Body of pancreas (tissue), 4 donors: ENCODE data around the gene NPC2. TPM values are rescaled to one million over a fixed set of nuclear protein-coding genes. Genes with fewer than 3 reads are reported as not detected.

ENCODE experiments used
- ATAC-seq: fragments of 150-250 bp; one replicate; pipeline ENCODE4 v1.9.1; 2016
- DNase-seq, 4 donors: peaks; one replicate each; pipeline ENCODE4 v3.0.0-alpha.2; 2019
- H3K27ac ChIP-seq, 4 donors: fragments of 200-600 bp; sonication (generic); 1 replicate in 3 of 4; 2 replicates in 1 of 4; pipeline versions ENCODE4 v1.5.1 to v1.6.1; 2016 to 2019; ENCODE audit warnings: mild to moderate bottlenecking in 1 of 4, mixed read lengths in 1 of 4, moderate library complexity in 1 of 4
- H3K27me3 ChIP-seq, 2 donors: fragments of 200-600 bp; sonication (generic); one replicate each; pipeline ENCODE4 v1.6.0; 2016; ENCODE audit warnings: mild to moderate bottlenecking in 1 of 2
- H3K36me3 ChIP-seq, 2 donors: fragments of 200-600 bp; sonication (generic); replicated peaks in 1 of 2; 2 replicates each; pipeline ENCODE4 v1.5.1; 2016; ENCODE audit warnings: low read depth in 2 of 2; ENCODE audit not compliant: insufficient read depth in 1 of 2
- H3K4me1 ChIP-seq: fragments of 200-600 bp; sonication (generic); one replicate; pipeline ENCODE4 v1.6.0; 2016
- H3K4me3 ChIP-seq, 2 donors: fragments of 200-600 bp; sonication (generic); 1 replicate in 1 of 2; 2 replicates in 1 of 2; pipeline ENCODE4 v1.5.1; 2016 to 2019
- H3K9me3 ChIP-seq, 3 donors: fragments of 200-600 bp; sonication (generic); 1 replicate in 2 of 3; 2 replicates in 1 of 3; pipeline ENCODE4 v1.5.1; 2016
- POLR2A ChIP-seq, 3 donors: fragments of 450-650 bp; IDR thresholded peaks; one replicate each; pipeline ENCODE4 v1.6.1; 2016; ENCODE audit warnings: antibody characterized with exemption in 3 of 3, mild to moderate bottlenecking in 2 of 3
- WGBS, 2 donors: methylation state at CpG; one replicate each; pipeline ENCODE4 v1.1.5; 2017; 5-methylcytosine and 5-hydroxymethylcytosine counted together
- intact Hi-C: fragments of 100-400 bp; cut with DNase I; formaldehyde crosslinking; loops from one replicate; pipeline ENCODE4 v1.15.1; 2023
- total RNA-seq, 2 donors: library from RNA; depleted of rRNA; stranded (reverse); fragments of >200 nt; gene quantifications; one replicate each; pipeline ENCODE4 v1.1.0, GENCODE V29; 2016
- TF ChIP-seq, protein P1 (sequence below), 7 experiments: fragments of 450-650 bp in 4 of 7; fragments of 200-600 bp in 3 of 7; sonication (generic) in 3 of 7; IDR thresholded peaks; one replicate each; pipeline ENCODE4 v1.5.1; 2016 to 2019; ENCODE audit warnings: antibody characterized with exemption in 7 of 7

NPC2 gene
- total RNA-seq, 2 donors from 2014 or later = 97.5 to 130 TPM

DNA sequence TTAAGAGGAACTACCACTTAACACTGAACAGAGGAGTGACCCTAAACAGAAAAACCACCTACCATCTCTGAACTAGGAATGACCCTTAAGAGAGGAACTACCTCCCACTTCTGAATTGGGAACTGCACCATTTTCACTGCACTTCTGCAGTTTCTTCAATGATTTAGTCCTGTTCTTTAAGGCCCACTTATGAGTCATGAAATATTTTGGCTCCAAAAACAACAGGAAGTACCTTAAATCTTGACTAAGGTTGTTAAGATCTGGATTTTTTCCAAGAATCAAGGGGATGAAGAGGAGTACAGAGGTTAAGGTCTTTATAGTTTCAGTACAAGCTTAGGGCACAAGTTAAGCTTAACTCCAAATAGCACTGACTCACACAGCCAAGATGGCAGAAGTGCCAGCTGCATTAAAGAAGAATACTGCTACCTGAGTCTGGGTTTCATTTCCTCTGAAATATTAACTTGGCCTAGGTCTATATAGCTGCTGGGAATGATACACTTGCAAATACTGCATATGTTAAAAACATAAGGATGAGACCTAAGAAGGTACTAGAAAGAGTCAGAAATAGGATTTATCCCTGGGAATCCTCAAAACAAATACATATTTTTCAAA, 4.2 kb downstream of the NPC2 start:
- intact Hi-C loops = loop anchor here (10.0 kb wide), 1 partner anchor 134 kb away; no protein-coding TSS in a partner anchor
- no peaks in the 10 kb centered on the region for H3K27me3 ChIP-seq
- H3K27ac ChIP-seq = no peak overlapping the region
- peaks cover 22% of the 10 kb centered on the region for H3K4me1 ChIP-seq
- no peaks in the 10 kb centered on the region for H3K9me3 ChIP-seq
- TF ChIP-seq, protein P1, sequence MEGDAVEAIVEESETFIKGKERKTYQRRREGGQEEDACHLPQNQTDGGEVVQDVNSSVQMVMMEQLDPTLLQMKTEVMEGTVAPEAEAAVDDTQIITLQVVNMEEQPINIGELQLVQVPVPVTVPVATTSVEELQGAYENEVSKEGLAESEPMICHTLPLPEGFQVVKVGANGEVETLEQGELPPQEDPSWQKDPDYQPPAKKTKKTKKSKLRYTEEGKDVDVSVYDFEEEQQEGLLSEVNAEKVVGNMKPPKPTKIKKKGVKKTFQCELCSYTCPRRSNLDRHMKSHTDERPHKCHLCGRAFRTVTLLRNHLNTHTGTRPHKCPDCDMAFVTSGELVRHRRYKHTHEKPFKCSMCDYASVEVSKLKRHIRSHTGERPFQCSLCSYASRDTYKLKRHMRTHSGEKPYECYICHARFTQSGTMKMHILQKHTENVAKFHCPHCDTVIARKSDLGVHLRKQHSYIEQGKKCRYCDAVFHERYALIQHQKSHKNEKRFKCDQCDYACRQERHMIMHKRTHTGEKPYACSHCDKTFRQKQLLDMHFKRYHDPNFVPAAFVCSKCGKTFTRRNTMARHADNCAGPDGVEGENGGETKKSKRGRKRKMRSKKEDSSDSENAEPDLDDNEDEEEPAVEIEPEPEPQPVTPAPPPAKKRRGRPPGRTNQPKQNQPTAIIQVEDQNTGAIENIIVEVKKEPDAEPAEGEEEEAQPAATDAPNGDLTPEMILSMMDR (IDR thresholded peaks at IDR 0.05) = no peak
- no peak for TF ChIP-seq POLR2A (IDR thresholded peaks at IDR 0.05)
- ATAC-seq (no peak), DNase-seq (no peak)
- no peak overlapping the region for H3K4me3 ChIP-seq
- H3K36me3 ChIP-seq = no peaks in the 10 kb centered on the region

DNA sequence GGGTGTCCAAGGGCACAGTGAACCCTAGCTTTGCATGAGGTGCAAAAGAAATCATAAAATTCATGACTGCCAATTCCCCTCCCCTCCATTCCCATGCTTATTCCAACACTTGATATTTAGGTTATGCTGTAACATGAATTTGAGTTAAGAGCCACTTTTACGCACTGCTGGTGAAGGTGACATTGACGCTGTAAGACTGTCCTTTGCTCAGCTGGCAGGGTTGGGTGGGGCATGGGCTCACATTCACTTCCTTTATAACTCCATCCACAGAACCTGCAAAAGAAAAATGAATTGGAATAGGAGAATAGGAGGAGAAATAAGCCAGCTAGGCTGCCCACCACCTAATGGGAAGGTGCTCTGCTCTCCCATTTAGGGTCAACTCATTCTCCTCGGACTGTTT, 6.9 kb downstream of the NPC2 start:
- Histone ChIP-seq H3K9me3 (no peaks in the 10 kb centered on the region), H3K4me1 (peaks cover 12% of the 10 kb centered on the region), H3K27ac (no peak overlapping the region), H3K36me3 (peaks cover 0 to 4% of the 10 kb centered on the region in 2 donors), H3K27me3 (no peaks in the 10 kb centered on the region), H3K4me3 (no peak overlapping the region)
- intact Hi-C loops = loop anchor here (10.0 kb wide), 1 partner anchor 131 kb away; no protein-coding TSS in a partner anchor
- DNase-seq (no peak), ATAC-seq (no peak)
- 87 to 97% methylated on average over 3 of the region's 3 CpGs for WGBS, 2 donors
- TF ChIP-seq, protein P1 (IDR thresholded peaks at IDR 0.05) = no peak
- TF ChIP-seq POLR2A (IDR thresholded peaks at IDR 0.05) = no peak

DNA sequence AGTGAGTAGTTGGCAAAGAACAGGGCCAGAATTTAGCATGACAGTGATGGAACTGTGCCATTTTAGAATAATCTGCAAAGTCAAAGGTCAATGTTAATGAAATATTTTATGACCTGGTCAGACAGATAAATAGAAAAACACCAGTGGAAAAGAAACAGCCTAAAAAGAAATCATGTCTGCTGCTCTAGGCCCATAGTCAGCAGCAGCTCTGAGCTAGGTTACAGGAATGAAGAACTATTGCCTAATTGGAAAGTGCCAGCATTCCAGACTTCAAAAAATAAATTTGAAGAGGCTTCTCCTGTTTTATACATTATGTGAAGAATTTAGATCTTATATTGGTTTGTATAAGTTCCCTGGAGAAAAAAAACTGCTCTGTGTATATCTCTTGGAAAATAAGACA, 9.8 kb downstream of the NPC2 start:
- intact Hi-C loops = loop anchor here (10.0 kb wide), 1 partner anchor 129 kb away; no protein-coding TSS in a partner anchor
- Histone ChIP-seq H3K27me3 (no peaks in the 10 kb centered on the region), H3K9me3 (no peaks in the 10 kb centered on the region), H3K36me3 (peaks cover 0 to 4% of the 10 kb centered on the region in 2 donors), H3K4me3 (no peak overlapping the region), H3K27ac (no peak overlapping the region), H3K4me1 (no peaks in the 10 kb centered on the region)
- TF ChIP-seq, protein P1 (IDR thresholded peaks at IDR 0.05) = no peak
- no peak for TF ChIP-seq POLR2A (IDR thresholded peaks at IDR 0.05)
- DNase-seq (no peak), ATAC-seq (no peak)

DNA sequence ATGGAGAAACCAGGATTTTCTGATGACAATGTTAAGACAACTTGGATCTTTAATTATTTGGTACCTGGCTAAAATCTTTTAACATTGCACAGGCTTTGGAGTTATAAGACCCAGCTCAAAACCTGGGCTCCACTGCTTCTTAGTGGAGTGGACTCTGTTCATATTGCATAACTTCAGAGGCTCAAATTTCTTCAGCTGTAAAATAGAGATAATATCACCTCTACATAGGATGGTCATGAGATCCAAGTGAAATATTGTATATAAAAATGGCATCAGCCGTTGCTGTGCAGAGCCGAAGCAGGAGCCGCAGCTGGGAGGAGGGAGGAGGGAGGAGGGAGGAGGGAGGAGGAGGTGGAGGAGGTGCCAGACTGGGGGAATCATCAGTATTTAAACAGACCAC, 10.5 kb downstream of the NPC2 start:
- 82 to 91% methylated on average over 3 of the region's 3 CpGs for WGBS, 2 donors
- intact Hi-C loops = loop anchor here (10.0 kb wide), 1 partner anchor 128 kb away; no protein-coding TSS in a partner anchor
- ATAC-seq = no peak

More for the DNA sequence above, 10.5 kb downstream of the NPC2 start:
- no peak for TF ChIP-seq POLR2A (IDR thresholded peaks at IDR 0.05)
- TF ChIP-seq, protein P1 (IDR thresholded peaks at IDR 0.05) = no peak
- H3K4me3 ChIP-seq = no peak overlapping the region
- no peak for DNase-seq
- no peak overlapping the region for H3K27ac ChIP-seq
- H3K9me3 ChIP-seq = no peaks in the 10 kb centered on the region
- peaks cover 0 to 4% of the 10 kb centered on the region in 2 donors for H3K36me3 ChIP-seq
- H3K27me3 ChIP-seq = no peaks in the 10 kb centered on the region
- no peaks in the 10 kb centered on the region for H3K4me1 ChIP-seq
